ENCODE data around the gene CNKSR3. TPM values are rescaled to one million over a fixed set of nuclear protein-coding genes. Genes with fewer than 3 reads are reported as not detected.

CNKSR3 gene
- total and polyA plus RNA-seq, 2 of the 8 experiments (the other 6 are each of a cell fraction or from before 2014, with no cell fraction given) = 1.2 to 6.2 TPM

DNA sequence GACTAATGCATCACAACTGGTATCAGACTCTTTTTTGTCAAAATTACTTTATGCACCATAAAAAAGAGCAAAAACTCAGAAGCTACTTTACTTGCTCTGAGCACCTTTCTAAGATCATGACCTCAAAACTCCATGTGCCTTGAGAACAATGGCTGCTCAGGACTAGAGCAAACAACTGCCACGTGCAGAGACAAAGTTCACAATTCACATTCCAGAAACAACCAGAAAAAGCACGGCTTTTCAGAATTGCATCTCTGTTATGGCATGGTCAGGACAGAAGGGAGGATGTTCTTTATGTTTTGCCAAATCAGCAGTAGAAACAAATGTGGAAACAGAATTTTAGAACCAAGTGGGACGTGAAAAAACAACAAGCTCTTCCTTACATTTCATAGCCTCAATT is 70.5 kb downstream of the CNKSR3 start:
- Histone ChIP-seq H3K18ac (ENCODE audit: extremely low read depth, low read length) (no peak overlapping the region), H2BK20ac (ENCODE audit: low read length) (no peak overlapping the region), H3K9me3 (ENCODE audit: insufficient read depth in 2 of 2, low read depth in 1 of 2, low read length in 1 of 2) (no peaks in the 10 kb centered on the region), H3K23ac (ENCODE audit: insufficient read length) (no peak overlapping the region), H2BK12ac (ENCODE audit: low read depth, low read length) (no peak overlapping the region), H4K91ac (replicated peaks; ENCODE audit: insufficient read length, low read length) (no peak overlapping the region), H3K14ac (ENCODE audit: insufficient read length) (no peak overlapping the region), H4K20me1 (replicated peaks in 1 of 2; ENCODE audit: control insufficient read depth in 1 of 2, insufficient read depth in 2 of 2, low read length in 2 of 2) (peaks cover 0 to 2% of the 10 kb centered on the region in 2 experiments), H2BK120ac (replicated peaks; ENCODE audit: low read depth, low read length) (no peak overlapping the region), H3K9ac (replicated peaks in 1 of 4; ENCODE audit: extremely low read depth in 1 of 4, low read depth in 3 of 4, low read length in 3 of 4) (no peak overlapping the region), H2BK15ac (ENCODE audit: low read length) (no peak overlapping the region), H3K4me2 (ENCODE audit: insufficient read depth in 1 of 2, low read depth in 2 of 2, low read length in 2 of 2) (no peak overlapping the region), H3K27me3 (replicated peaks in 1 of 4; ENCODE audit: control insufficient read depth in 3 of 4, extremely low read depth in 1 of 4, insufficient read depth in 3 of 4, low read length in 3 of 4) (no peaks in the 10 kb centered on the region), H3K4ac (replicated peaks; ENCODE audit: insufficient read length, low read depth, low read length) (no peak overlapping the region), H3K36me3 (ENCODE audit: control insufficient read depth in 2 of 4, insufficient read depth in 4 of 4, low read length in 3 of 4) (peaks cover 0 to 6% (median 0%) of the 10 kb centered on the region in 4 experiments; a peak in 3 of 8 replicates), H2BK5ac (ENCODE audit: low read depth, low read length) (no peak overlapping the region), H3K4me3 (ENCODE audit: extremely low read depth in 1 of 4, insufficient read depth in 2 of 4, low read depth in 3 of 4, low read length in 4 of 4) (no peak overlapping the region), H3K79me1 (ENCODE audit: low read depth, low read length) (no peaks in the 10 kb centered on the region), H4K8ac (ENCODE audit: extremely low read depth, insufficient read depth, low read length) (no peak overlapping the region), H3K23me2 (ENCODE audit: low read depth, low read length) (no peaks in the 10 kb centered on the region), H3K56ac (replicated peaks; ENCODE audit: insufficient read length, low read depth, low read length) (no peak overlapping the region), H3K27ac (ENCODE audit: low read depth, low read length) (no peak overlapping the region), H2AK5ac (ENCODE audit: low read depth, low read length) (no peak overlapping the region), H2AFZ (ENCODE audit: low read length) (no peak overlapping the region), H3K79me2 (ENCODE audit: control insufficient read depth in 1 of 2, insufficient read depth in 2 of 2, low read length in 2 of 2) (no peaks in the 10 kb centered on the region), H3K4me1 (replicated peaks in 1 of 4; ENCODE audit: control insufficient read depth in 3 of 4, insufficient read depth in 4 of 4, low read length in 3 of 4) (no peaks in the 10 kb centered on the region), H4K5ac (ENCODE audit: insufficient read length, low read depth, low read length) (no peak overlapping the region)
- FAIRE-seq (no peak), DNase-seq (ENCODE audit: low read depth in 1 of 2, low spot score in 2 of 2) (no peak)
- 91% methylated on average over 3 of the region's 3 CpGs; no CpG with 5 or more reads in 1 of the 2 experiments for WGBS, 2 experiments (ENCODE audit: extremely low coverage in 1 of 2, insufficient coverage in 1 of 2, insufficient read length in 1 of 2, insufficient replicate concordance in 2 of 2, low coverage in 1 of 2, low lambda C conversion rate in 2 of 2, missing lambda C conversion rate in 1 of 2)
- ChIA-PET CTCF (ENCODE audit: partially characterized antibody) (interaction anchor here (1.1 kb wide), 1 partner anchor 9 kb away, joined by 3 read pairs; no protein-coding TSS in a partner anchor), POLR2A (ENCODE audit: partially characterized antibody) (no interaction called here)
- no peak for TF ChIP-seq RBBP5 (IDR thresholded peaks at IDR 0.05; ENCODE audit: borderline replicate concordance, low read depth, low read length)
- TF ChIP-seq, protein P1, sequence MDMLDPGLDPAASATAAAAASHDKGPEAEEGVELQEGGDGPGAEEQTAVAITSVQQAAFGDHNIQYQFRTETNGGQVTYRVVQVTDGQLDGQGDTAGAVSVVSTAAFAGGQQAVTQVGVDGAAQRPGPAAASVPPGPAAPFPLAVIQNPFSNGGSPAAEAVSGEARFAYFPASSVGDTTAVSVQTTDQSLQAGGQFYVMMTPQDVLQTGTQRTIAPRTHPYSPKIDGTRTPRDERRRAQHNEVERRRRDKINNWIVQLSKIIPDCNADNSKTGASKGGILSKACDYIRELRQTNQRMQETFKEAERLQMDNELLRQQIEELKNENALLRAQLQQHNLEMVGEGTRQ (IDR thresholded peaks at IDR 0.05; ENCODE audit: low read length) = no peak
- TF ChIP-seq, protein P2, sequence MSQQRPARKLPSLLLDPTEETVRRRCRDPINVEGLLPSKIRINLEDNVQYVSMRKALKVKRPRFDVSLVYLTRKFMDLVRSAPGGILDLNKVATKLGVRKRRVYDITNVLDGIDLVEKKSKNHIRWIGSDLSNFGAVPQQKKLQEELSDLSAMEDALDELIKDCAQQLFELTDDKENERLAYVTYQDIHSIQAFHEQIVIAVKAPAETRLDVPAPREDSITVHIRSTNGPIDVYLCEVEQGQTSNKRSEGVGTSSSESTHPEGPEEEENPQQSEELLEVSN (IDR thresholded peaks at IDR 0.05) = no peak
- no peak for TF ChIP-seq POU5F1 (IDR thresholded peaks at IDR 0.05; ENCODE audit: low read depth, low read length)
- TF ChIP-seq NRF1 (IDR thresholded peaks at IDR 0.05; ENCODE audit: low read depth, low read length) = no peak
- no peak for TF ChIP-seq BACH1 (IDR thresholded peaks at IDR 0.05; ENCODE audit: low read length)
- TF ChIP-seq HDAC6 (IDR thresholded peaks at IDR 0.05; ENCODE audit: low read depth, low read length) = no peak
- TF ChIP-seq YY1 (IDR thresholded peaks at IDR 0.05; ENCODE audit: low read depth, low read length) = no peak
- TF ChIP-seq PHF8 (conservative IDR thresholded peaks at IDR 0.05; ENCODE audit: low read depth, low read length) = no peak
- TF ChIP-seq CTBP2 (IDR thresholded peaks at IDR 0.05; ENCODE audit: borderline replicate concordance, insufficient read depth, insufficient read length, low read length) = no peak
- TF ChIP-seq, protein P3, sequence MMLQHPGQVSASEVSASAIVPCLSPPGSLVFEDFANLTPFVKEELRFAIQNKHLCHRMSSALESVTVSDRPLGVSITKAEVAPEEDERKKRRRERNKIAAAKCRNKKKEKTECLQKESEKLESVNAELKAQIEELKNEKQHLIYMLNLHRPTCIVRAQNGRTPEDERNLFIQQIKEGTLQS (IDR thresholded peaks at IDR 0.05; ENCODE audit: insufficient read depth, low read depth, low read length) = no peak
- no peak for TF ChIP-seq CBX5 (IDR thresholded peaks at IDR 0.05; ENCODE audit: low read depth, low read length)
- no peak for TF ChIP-seq CREB1 (IDR thresholded peaks at IDR 0.05)
